OCI-LY7 (cell line): Measurements from ENCODE around the gene COL23A1.

Experiments
- EZH2phosphoT487 ChIP-seq: fragments of 200-600 bp; sonication (generic); IDR thresholded peaks from 2 replicates; pipeline ENCODE4 v1.6.1; 2018; ENCODE audit warnings: low read depth, borderline replicate concordance, mild to moderate bottlenecking, mixed run types, antibody characterized with exemption, low read length, moderate library complexity, mixed read lengths
- TF ChIP-seq, protein P1 (sequence below): fragments of 200-600 bp; sonication (generic); conservative IDR thresholded peaks from 2 replicates; pipeline ENCODE4 v1.5.1; 2014; ENCODE audit warnings: mild to moderate bottlenecking, antibody characterized with exemption, low read length, moderate library complexity, mixed read lengths

DNA sequence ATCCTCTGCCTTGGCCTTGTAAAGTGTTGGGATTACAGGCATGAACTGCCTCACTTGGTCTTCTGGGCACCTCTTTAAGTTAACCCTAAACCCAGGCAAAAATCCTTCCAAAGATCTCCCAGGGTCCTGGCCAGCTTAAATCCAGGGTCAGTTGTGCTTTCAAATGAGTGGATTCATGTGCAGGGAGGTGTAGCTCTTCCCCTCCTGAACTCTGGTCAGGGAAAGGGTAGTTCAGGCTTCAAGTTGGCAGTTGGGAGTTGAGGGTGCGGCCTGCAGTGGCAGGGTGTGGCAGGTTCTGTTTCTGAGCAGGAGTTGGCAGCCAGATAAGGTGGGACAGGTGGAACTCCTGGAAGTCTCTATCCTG, 382.3 kb downstream of the COL23A1 start:
- TF ChIP-seq, protein P1, sequence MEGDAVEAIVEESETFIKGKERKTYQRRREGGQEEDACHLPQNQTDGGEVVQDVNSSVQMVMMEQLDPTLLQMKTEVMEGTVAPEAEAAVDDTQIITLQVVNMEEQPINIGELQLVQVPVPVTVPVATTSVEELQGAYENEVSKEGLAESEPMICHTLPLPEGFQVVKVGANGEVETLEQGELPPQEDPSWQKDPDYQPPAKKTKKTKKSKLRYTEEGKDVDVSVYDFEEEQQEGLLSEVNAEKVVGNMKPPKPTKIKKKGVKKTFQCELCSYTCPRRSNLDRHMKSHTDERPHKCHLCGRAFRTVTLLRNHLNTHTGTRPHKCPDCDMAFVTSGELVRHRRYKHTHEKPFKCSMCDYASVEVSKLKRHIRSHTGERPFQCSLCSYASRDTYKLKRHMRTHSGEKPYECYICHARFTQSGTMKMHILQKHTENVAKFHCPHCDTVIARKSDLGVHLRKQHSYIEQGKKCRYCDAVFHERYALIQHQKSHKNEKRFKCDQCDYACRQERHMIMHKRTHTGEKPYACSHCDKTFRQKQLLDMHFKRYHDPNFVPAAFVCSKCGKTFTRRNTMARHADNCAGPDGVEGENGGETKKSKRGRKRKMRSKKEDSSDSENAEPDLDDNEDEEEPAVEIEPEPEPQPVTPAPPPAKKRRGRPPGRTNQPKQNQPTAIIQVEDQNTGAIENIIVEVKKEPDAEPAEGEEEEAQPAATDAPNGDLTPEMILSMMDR, result no peak
- no peak for TF ChIP-seq EZH2phosphoT487
